ENCODE data around the gene GPX4. TPM values are rescaled to one million over a fixed set of nuclear protein-coding genes. Genes with fewer than 3 reads are reported as not detected.
A peak's percentile ranks its signal among the peaks of the same experiment; 100 is the strongest.

Gene GPX4
- total RNA-seq, 1 donor from 2014 or later = 354 TPM

- peak within 1 kb of the TSS; percentile 88 for H3K4me3 Mint-ChIP-seq (ENCODE audit: unreplicated experiment)
- peak within 1 kb of the TSS; percentile 78 for H3K27ac Mint-ChIP-seq (ENCODE audit: unreplicated experiment)
- H3K27me3 Mint-ChIP-seq (ENCODE audit: unreplicated experiment) = no peaks in the 10 kb centered on the region
- H3K4me1 Mint-ChIP-seq (ENCODE audit: unreplicated experiment) = peaks cover 33% of the 10 kb centered on the region
- no peak for TF ChIP-seq CTCF (IDR thresholded peaks at IDR 0.05)
- peak; percentile 100 for DNase-seq (ENCODE audit: extremely low spot score, unreplicated experiment)
- H3K9me3 Mint-ChIP-seq (ENCODE audit: unreplicated experiment) = no peaks in the 10 kb centered on the region
- no peaks in the 10 kb centered on the region for H3K36me3 Mint-ChIP-seq (ENCODE audit: unreplicated experiment)
Observed at GRCh38 chr19:1094978-1095701, 8.7 kb upstream of the GPX4 start, which contains the start of gene POLR2E. TSS of gene POLR2E (minus strand) at chr19:1095375. CDS start at chr19:1095315, 60 bp downstream.

GRCh38 chr19:1097810-1098176, 6.0 kb upstream of the GPX4 start:
- TF ChIP-seq CTCF (IDR thresholded peaks at IDR 0.05) = no peak
- Mint-ChIP-seq H3K9me3 (ENCODE audit: unreplicated experiment) (no peaks in the 10 kb centered on the region), H3K27ac (ENCODE audit: unreplicated experiment) (no peak overlapping the region), H3K4me3 (ENCODE audit: unreplicated experiment) (no peak overlapping the region), H3K36me3 (ENCODE audit: unreplicated experiment) (no peaks in the 10 kb centered on the region), H3K27me3 (ENCODE audit: unreplicated experiment) (no peaks in the 10 kb centered on the region), H3K4me1 (ENCODE audit: unreplicated experiment) (peaks cover 51% of the 10 kb centered on the region)
- no peak for DNase-seq (ENCODE audit: extremely low spot score, unreplicated experiment)

- DNase-seq (ENCODE audit: extremely low spot score, unreplicated experiment) = no peak
- H3K27ac Mint-ChIP-seq (ENCODE audit: unreplicated experiment) = peak overlapping the region; percentile 80
- H3K9me3 Mint-ChIP-seq (ENCODE audit: unreplicated experiment) = no peaks in the 10 kb centered on the region
- no peak overlapping the region for H3K4me3 Mint-ChIP-seq (ENCODE audit: unreplicated experiment)
- peaks cover 53% of the 10 kb centered on the region for H3K4me1 Mint-ChIP-seq (ENCODE audit: unreplicated experiment)
- no peaks in the 10 kb centered on the region for H3K27me3 Mint-ChIP-seq (ENCODE audit: unreplicated experiment)
- H3K36me3 Mint-ChIP-seq (ENCODE audit: unreplicated experiment) = no peaks in the 10 kb centered on the region
- no peak for TF ChIP-seq CTCF (IDR thresholded peaks at IDR 0.05)
Observed at GRCh38 chr19:1098177-1099051, 5.4 kb upstream of the GPX4 start.

- H3K9me3 Mint-ChIP-seq (ENCODE audit: unreplicated experiment) = no peaks in the 10 kb centered on the region
- no peaks in the 10 kb centered on the region for H3K27me3 Mint-ChIP-seq (ENCODE audit: unreplicated experiment)
- H3K4me1 Mint-ChIP-seq (ENCODE audit: unreplicated experiment) = peaks cover 52% of the 10 kb centered on the region
- H3K27ac Mint-ChIP-seq (ENCODE audit: unreplicated experiment) = peak overlapping the region; percentile 98
- DNase-seq (ENCODE audit: extremely low spot score, unreplicated experiment) = no peak
- no peak for TF ChIP-seq CTCF (IDR thresholded peaks at IDR 0.05)
- peak overlapping the region; percentile 22 for H3K4me3 Mint-ChIP-seq (ENCODE audit: unreplicated experiment)
- no peaks in the 10 kb centered on the region for H3K36me3 Mint-ChIP-seq (ENCODE audit: unreplicated experiment)
Observed at GRCh38 chr19:1101337-1101698, 2.5 kb upstream of the GPX4 start.

Measured in osteocyte (in vitro differentiated cells).